GM15510 (cell line): Measurements from ENCODE around the gene KLHL22.

Experiments
- POLR2A ChIP-seq: IDR thresholded peaks from 3 replicates; pipeline ENCODE4 v1.6.1; 2011; ENCODE audit warnings: borderline replicate concordance; ENCODE audit not compliant: insufficient read length; ENCODE audit errors: extremely low read depth

Gene KLHL22

GRCh38 chr22:20510811-20511577 is 15.4 kb upstream of the KLHL22 start:
- TF ChIP-seq POLR2A = no peak

- no peak for TF ChIP-seq POLR2A
Observed at GRCh38 chr22:20509344-20510047, 13.9 kb upstream of the KLHL22 start.

- no peak for TF ChIP-seq POLR2A
Observed at GRCh38 chr22:20508815-20509271, 13.2 kb upstream of the KLHL22 start.

GRCh38 chr22:20507253-20508066 is 11.9 kb upstream of the KLHL22 start, which contains the start of gene MED15:
Gene MED15 (plus strand): TSS chr22:20507610. CDS start chr22:20507679, 69 bp downstream.
- peak; percentile 93 for TF ChIP-seq POLR2A

- no peak for TF ChIP-seq POLR2A
Observed at GRCh38 chr22:20506543-20507252, 11.1 kb upstream of the KLHL22 start.

- TF ChIP-seq POLR2A = no peak
Observed at GRCh38 chr22:20503816-20504215, 8.2 kb upstream of the KLHL22 start.

GRCh38 chr22:20499769-20500168 is 4.2 kb upstream of the KLHL22 start:
- TF ChIP-seq POLR2A = no peak

- TF ChIP-seq POLR2A = no peak
Observed at GRCh38 chr22:20498913-20499312, 3.3 kb upstream of the KLHL22 start.

- no peak for TF ChIP-seq POLR2A
Observed at GRCh38 chr22:20497426-20497825, 1.8 kb upstream of the KLHL22 start.

GRCh38 chr22:20495861-20496681 is 476 bp upstream of the KLHL22 start:
- peak; percentile 62 for TF ChIP-seq POLR2A

- TF ChIP-seq POLR2A = no peak
Observed at GRCh38 chr22:20491346-20491745, 4.2 kb downstream of the KLHL22 start.

GRCh38 chr22:20490941-20491307 is 4.7 kb downstream of the KLHL22 start:
- TF ChIP-seq POLR2A = no peak

- no peak for TF ChIP-seq POLR2A
Observed at GRCh38 chr22:20490183-20490940, 5.2 kb downstream of the KLHL22 start.
